B cell (primary cell): ENCODE measurements around the gene COX6B1. TPM values are rescaled to one million over a fixed set of nuclear protein-coding genes. Genes with fewer than 3 reads are reported as not detected.

ENCODE experiments used
- ATAC-seq: fragments of 200-7000 bp; cut with Tn5 transposase; one replicate; pipeline ENCODE4 v1.10.0; 2021; ENCODE audit warnings: low read depth, mild to moderate bottlenecking, moderate number of reproducible peaks, moderate library complexity
- CTCF ChIA-PET: fragments of 350-600 bp; sonication (Branson Sonifier 250); formaldehyde crosslinking; loops from one replicate; lab custom pipeline; 2021; ENCODE audit warnings: antibody characterized with exemption, inconsistent platforms; lab: Charles Lee
- POLR2A ChIA-PET: fragments of 350-600 bp; sonication (Branson Sonifier 250); formaldehyde crosslinking; loops from one replicate; lab custom pipeline; 2021; ENCODE audit warnings: antibody characterized with exemption; lab: Charles Lee
- DNase-seq: peaks from one replicate; pipeline ENCODE4 v3.0.0; 2013
- H2AFZ ChIP-seq: 2 replicates; pipeline ENCODE4 v1.6.1; 2012; ENCODE audit warnings: mild to moderate bottlenecking, low read depth, low read length; ENCODE audit not compliant: insufficient read depth, poor library complexity, severe bottlenecking
- H3K27ac ChIP-seq, 2 donors: 1 replicate in 1 of 2; 2 replicates in 1 of 2; pipeline ENCODE4 v1.5.1; 2012 to 2013; ENCODE audit warnings: low read length in 2 of 2, mild to moderate bottlenecking in 2 of 2, moderate library complexity in 1 of 2
- H3K27me3 ChIP-seq, 4 experiments: fragments of 200-600 bp in 1 of 4; sonication (generic) in 1 of 4; replicated peaks in 1 of 4; 1 replicate in 2 of 4; 2 replicates in 2 of 4; pipeline versions ENCODE4 v1.6.1 to v1.7.0; 2013 to 2016; ENCODE audit warnings: low read length in 3 of 4, mild to moderate bottlenecking in 2 of 4, mixed read lengths in 1 of 4, moderate library complexity in 1 of 4; ENCODE audit not compliant: insufficient read depth in 4 of 4, control insufficient read depth in 3 of 4; ENCODE audit errors: control extremely low read depth in 1 of 4
- H3K36me3 ChIP-seq, 2 experiments: replicated peaks in 1 of 2; 1 replicate in 1 of 2; 2 replicates in 1 of 2; pipeline versions ENCODE4 v1.6.1 to v1.7.1; 2013; ENCODE audit warnings: low read length in 1 of 2; ENCODE audit not compliant: insufficient read depth in 2 of 2, control insufficient read depth in 1 of 2; ENCODE audit errors: control extremely low read depth in 1 of 2, extremely low read depth in 1 of 2
- H3K4me1 ChIP-seq, 2 donors: fragments of 200-600 bp in 1 of 2; sonication (generic) in 1 of 2; 1 replicate in 1 of 2; 2 replicates in 1 of 2; pipeline versions ENCODE4 v1.5.1 to v1.6.1; 2013 to 2017; ENCODE audit warnings: low read length in 2 of 2; ENCODE audit not compliant: control insufficient read depth in 2 of 2, insufficient read depth in 2 of 2
- H3K4me2 ChIP-seq: replicated peaks from 2 replicates; pipeline ENCODE3; 2012; ENCODE audit warnings: mild to moderate bottlenecking, low read depth, low read length; ENCODE audit not compliant: poor library complexity, severe bottlenecking
- H3K4me3 ChIP-seq, 5 experiments: fragments of 200-600 bp in 1 of 5; sonication (generic) in 1 of 5; 1 replicate in 3 of 5; 2 replicates in 2 of 5; pipeline versions ENCODE4 v1.5.1 to v1.7.0; 2011 to 2016; ENCODE audit warnings: low read length in 4 of 5, mild to moderate bottlenecking in 4 of 5, low read depth in 2 of 5, control low read depth in 1 of 5, moderate library complexity in 1 of 5; ENCODE audit not compliant: insufficient read depth in 1 of 5; ENCODE audit errors: control extremely low read depth in 1 of 5, extremely low read depth in 1 of 5
- H3K79me2 ChIP-seq: fragments of 200-600 bp; sonication (generic); one replicate; pipeline ENCODE4 v1.6.0; 2016; ENCODE audit warnings: low read length; ENCODE audit not compliant: control insufficient read depth, insufficient read depth
- H3K9ac ChIP-seq: fragments of 200-600 bp; sonication (generic); 2 replicates; pipeline ENCODE4 v1.6.1; 2017; ENCODE audit warnings: mild to moderate bottlenecking, low read length, moderate library complexity
- H3K9me3 ChIP-seq, 3 donors: one replicate each; pipeline versions ENCODE4 v1.6.1 to v1.7.1; 2013; ENCODE audit warnings: low read length in 2 of 3; ENCODE audit not compliant: control insufficient read depth in 2 of 3, insufficient read depth in 1 of 3; ENCODE audit errors: control extremely low read depth in 1 of 3
- H4K20me1 ChIP-seq: 2 replicates; pipeline ENCODE4 v1.6.0; 2012; ENCODE audit warnings: mild to moderate bottlenecking, low read length; ENCODE audit not compliant: insufficient read depth, control insufficient read depth, poor library complexity, severe bottlenecking
- H3K27ac Mint-ChIP-seq: one replicate; pipeline ENCODE4 v1.8.0; 2021; ENCODE audit warnings: mixed read lengths
- H3K27me3 Mint-ChIP-seq: one replicate; pipeline ENCODE4 v1.8.0; 2021; ENCODE audit warnings: mixed read lengths
- H3K4me1 Mint-ChIP-seq: one replicate; pipeline ENCODE4 v1.8.0; 2021; ENCODE audit warnings: mixed read lengths
- H3K4me3 Mint-ChIP-seq: one replicate; pipeline ENCODE4 v1.8.0; 2021; ENCODE audit warnings: mixed read lengths
- H3K9me3 Mint-ChIP-seq: one replicate; pipeline ENCODE4 v1.8.0; 2022; ENCODE audit warnings: mixed read lengths; ENCODE audit not compliant: insufficient read depth
- EZH2 ChIP-seq: IDR thresholded peaks from 2 replicates; pipeline ENCODE4 v1.6.1; 2012; ENCODE audit warnings: borderline replicate concordance, low read depth, mild to moderate bottlenecking, moderate library complexity, low read length; ENCODE audit not compliant: insufficient read depth, poor library complexity, severe bottlenecking
- WGBS: methylation state at CpG from one replicate; pipeline ENCODE4 v1.1.5; 2013; ENCODE audit warnings: missing lambda C conversion rate; ENCODE audit not compliant: insufficient coverage; 5-methylcytosine and 5-hydroxymethylcytosine counted together
- intact Hi-C: fragments of 100-400 bp; cut with micrococcal nuclease; formaldehyde crosslinking; loops from one replicate; pipeline ENCODE4 v1.10.0; 2022
- polyA plus RNA-seq: library from polyadenylated mRNA; depleted of rRNA; stranded (reverse); fragments of >200 nt; gene quantifications from 2 replicates; pipeline ENCODE4 v1.2.3, GENCODE V29; 2012
- total RNA-seq, 2 donors: library from RNA; stranded (reverse); fragments of 120-200 nt in 1 of 2; gene quantifications; 1 replicate in 1 of 2; 2 replicates in 1 of 2; pipeline versions ENCODE4 v1.2.3 to v1.2.4, GENCODE V29; 2013 to 2022
- TF ChIP-seq, protein P1 (sequence below): fragments of 200-600 bp; IDR thresholded peaks from one replicate; pipeline ENCODE4 v1.8.0; 2022; ENCODE audit warnings: antibody characterized with exemption, mild to moderate bottlenecking

Gene COX6B1
- total and polyA plus RNA-seq, 2 donors (not counting 1 experiment from before 2014, with no cell fraction given), result 215 to 387 TPM

DNA sequence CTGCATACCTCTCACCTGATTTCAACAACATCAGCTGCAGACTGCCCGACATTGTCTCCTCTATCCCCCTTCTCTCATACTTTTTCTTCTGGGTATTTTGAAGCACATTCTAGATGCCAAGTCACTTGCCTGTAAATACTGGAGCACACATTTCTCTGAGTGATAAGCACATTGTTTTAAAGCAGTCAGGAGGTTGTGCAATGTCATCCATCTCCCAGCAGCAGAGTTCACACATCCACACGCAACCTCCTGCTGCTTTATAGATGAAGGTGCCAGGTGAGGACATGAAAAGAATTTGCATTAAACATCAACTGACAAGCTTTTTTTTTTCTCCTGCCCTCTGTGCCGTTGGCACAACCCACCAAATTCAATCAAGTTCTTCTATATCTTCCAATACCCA lies 23.7 kb downstream of the COX6B1 start:
- peaks cover 7% of the 10 kb centered on the region for H3K4me1 Mint-ChIP-seq
- Histone ChIP-seq H3K36me3 (no peaks in the 10 kb centered on the region), H3K4me3 (no peak overlapping the region), H3K9ac (no peak overlapping the region), H3K4me1 (peaks cover 8 to 9% of the 10 kb centered on the region in 2 donors), H3K79me2 (no peaks in the 10 kb centered on the region), H3K4me2 (no peak overlapping the region), H3K27me3 (peaks cover 0 to 37% (median 13%) of the 10 kb centered on the region in 4 experiments), H3K9me3 (peaks cover 0 to 11% (median 0%) of the 10 kb centered on the region in 3 donors), H4K20me1 (no peaks in the 10 kb centered on the region), H3K27ac (no peak overlapping the region), H2AFZ (no peak overlapping the region)
- 83% methylated on average over 1 of the region's 3 CpGs for WGBS
- no peak overlapping the region for H3K27ac Mint-ChIP-seq
- TF ChIP-seq EZH2, result no peak
- TF ChIP-seq, protein P1, sequence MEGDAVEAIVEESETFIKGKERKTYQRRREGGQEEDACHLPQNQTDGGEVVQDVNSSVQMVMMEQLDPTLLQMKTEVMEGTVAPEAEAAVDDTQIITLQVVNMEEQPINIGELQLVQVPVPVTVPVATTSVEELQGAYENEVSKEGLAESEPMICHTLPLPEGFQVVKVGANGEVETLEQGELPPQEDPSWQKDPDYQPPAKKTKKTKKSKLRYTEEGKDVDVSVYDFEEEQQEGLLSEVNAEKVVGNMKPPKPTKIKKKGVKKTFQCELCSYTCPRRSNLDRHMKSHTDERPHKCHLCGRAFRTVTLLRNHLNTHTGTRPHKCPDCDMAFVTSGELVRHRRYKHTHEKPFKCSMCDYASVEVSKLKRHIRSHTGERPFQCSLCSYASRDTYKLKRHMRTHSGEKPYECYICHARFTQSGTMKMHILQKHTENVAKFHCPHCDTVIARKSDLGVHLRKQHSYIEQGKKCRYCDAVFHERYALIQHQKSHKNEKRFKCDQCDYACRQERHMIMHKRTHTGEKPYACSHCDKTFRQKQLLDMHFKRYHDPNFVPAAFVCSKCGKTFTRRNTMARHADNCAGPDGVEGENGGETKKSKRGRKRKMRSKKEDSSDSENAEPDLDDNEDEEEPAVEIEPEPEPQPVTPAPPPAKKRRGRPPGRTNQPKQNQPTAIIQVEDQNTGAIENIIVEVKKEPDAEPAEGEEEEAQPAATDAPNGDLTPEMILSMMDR, result no peak
- intact Hi-C loops, result no loop called here
- ChIA-PET POLR2A (no interaction called here), CTCF (no interaction called here)
- H3K4me3 Mint-ChIP-seq, result no peak overlapping the region
- no peaks in the 10 kb centered on the region for H3K9me3 Mint-ChIP-seq
- DNase-seq (no peak), ATAC-seq (no peak)
- H3K27me3 Mint-ChIP-seq, result peaks cover 30% of the 10 kb centered on the region

DNA sequence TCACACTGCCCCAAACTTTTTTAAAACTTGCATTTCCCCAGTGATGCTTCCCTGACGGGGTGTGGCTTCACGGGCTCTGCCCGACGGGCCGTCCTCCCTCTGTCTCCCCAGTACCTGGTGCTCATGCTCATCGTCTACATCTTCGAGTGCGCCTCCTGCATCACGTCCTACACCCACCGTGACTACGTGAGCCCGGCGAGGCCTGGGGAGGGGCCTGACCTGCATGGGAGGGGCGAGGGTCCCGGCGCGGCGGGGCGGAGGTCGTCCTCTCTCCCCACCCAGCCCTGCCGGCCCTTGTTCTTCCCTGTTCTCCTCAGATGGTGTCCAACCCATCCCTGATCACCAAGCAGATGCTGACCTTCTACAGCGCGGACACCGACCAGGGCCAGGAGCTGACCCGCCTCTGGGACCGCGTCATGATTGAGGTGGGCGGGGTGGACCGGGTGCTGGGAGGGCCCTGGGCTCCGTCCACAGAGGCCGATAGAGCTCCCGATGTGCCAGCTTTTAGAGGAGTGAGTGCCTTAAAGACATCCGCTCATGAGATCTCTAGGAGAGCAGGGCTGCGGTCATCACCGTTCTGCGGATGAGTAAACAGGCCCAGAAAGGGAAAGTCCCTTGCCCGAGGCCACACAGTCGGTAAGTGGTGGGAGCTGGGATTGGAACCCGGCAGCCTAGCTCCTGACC lies 25.1 kb downstream of the COX6B1 start:
- no peak overlapping the region for H3K27ac Mint-ChIP-seq
- ChIA-PET POLR2A (no interaction called here), CTCF (interaction anchor here (0.8 kb wide), 1 partner anchor 25 kb away, joined by 3 read pairs; the partner anchor contains the start of gene COX6B1)
- 6% methylated on average over 36 of the region's 39 CpGs for WGBS
- H3K4me1 Mint-ChIP-seq, result peaks cover 7% of the 10 kb centered on the region
- peak; percentile 39 for DNase-seq
- H3K79me2 ChIP-seq, result no peaks in the 10 kb centered on the region
- no peak overlapping the region for H3K27ac ChIP-seq
- TF ChIP-seq, protein P1, result no peak
- no peak for TF ChIP-seq EZH2
- peaks cover 30% of the 10 kb centered on the region for H3K27me3 Mint-ChIP-seq
- no peaks in the 10 kb centered on the region for H3K36me3 ChIP-seq
- peak overlapping the region; percentile 55 for H3K9ac ChIP-seq
- H2AFZ ChIP-seq, result peak overlapping the region; percentile 85
- peak overlapping the region; percentile 81 for H3K4me3 Mint-ChIP-seq
- no peaks in the 10 kb centered on the region for H4K20me1 ChIP-seq
- peak overlapping the region in 4 of 5 experiments; percentile 38 to 63 (median 44) for H3K4me3 ChIP-seq
- peak overlapping the region; percentile 78 for H3K4me2 ChIP-seq
- no peaks in the 10 kb centered on the region for H3K9me3 Mint-ChIP-seq
- peaks cover 0 to 11% (median 0%) of the 10 kb centered on the region in 3 donors for H3K9me3 ChIP-seq
- ATAC-seq, result peak; percentile 66
- peaks cover 8 to 9% of the 10 kb centered on the region in 2 donors for H3K4me1 ChIP-seq
- intact Hi-C loops, result no loop called here
- H3K27me3 ChIP-seq, result peaks cover 0 to 37% (median 13%) of the 10 kb centered on the region in 4 experiments
